Neural cell (in vitro differentiated cells): Measurements from ENCODE around the gene PPP1R12B. TPM values are rescaled to one million over a fixed set of nuclear protein-coding genes. Genes with fewer than 3 reads are reported as not detected.
"Not testable (repeated sequence)": the region's sequence is repeated elsewhere in the genome, so short reads cannot be mapped to it uniquely, and the experiment has no call there.

Source experiments
- H2AFZ ChIP-seq: fragments of 200-600, 300-800 bp; sonication (generic), shearing (Covaris generic); 2 replicates; pipeline ENCODE4 v1.6.0; 2014; ENCODE audit warnings: low read depth, mild to moderate bottlenecking, antibody characterized with exemption, low read length, moderate library complexity
- H3F3A ChIP-seq: fragments of 200-600 bp; shearing (Covaris generic); 2 replicates; pipeline ENCODE4 v1.6.1; 2016; ENCODE audit warnings: mild to moderate bottlenecking, moderate library complexity, mixed read lengths, antibody characterized with exemption, low read length; ENCODE audit not compliant: insufficient read depth, poor library complexity, severe bottlenecking
- H3K27ac ChIP-seq: fragments of 200-600, 300-800 bp; sonication (generic), shearing (Covaris generic); 2 replicates; pipeline ENCODE4 v1.5.1; 2014; ENCODE audit warnings: mild to moderate bottlenecking, low read length, moderate library complexity
- H3K27me3 ChIP-seq: fragments of 300-800, 200-600 bp; sonication (generic), shearing (Covaris generic); 2 replicates; pipeline ENCODE4 v1.6.0; 2014; ENCODE audit warnings: mild to moderate bottlenecking, low read depth, low read length, moderate library complexity; ENCODE audit not compliant: insufficient read depth
- H3K36me3 ChIP-seq: fragments of 300-800, 200-600 bp; sonication (generic), shearing (Covaris generic); 2 replicates; pipeline ENCODE4 v1.5.1; 2014; ENCODE audit warnings: mild to moderate bottlenecking, antibody characterized with exemption, low read length, moderate library complexity; ENCODE audit not compliant: insufficient read depth
- H3K4me2 ChIP-seq: fragments of 300-800, 200-600 bp; sonication (generic), shearing (Covaris generic); 2 replicates; pipeline ENCODE4 v1.6.0; 2014; ENCODE audit warnings: mild to moderate bottlenecking, low read length
- H3K4me3 ChIP-seq: fragments of 300-800, 200-600 bp; sonication (generic), shearing (Covaris generic); 2 replicates; pipeline ENCODE4 v1.5.1; 2014; ENCODE audit warnings: mild to moderate bottlenecking, low read length, moderate library complexity
- H3K79me2 ChIP-seq: fragments of 200-600 bp; shearing (Covaris generic); replicated peaks from 2 replicates; pipeline ENCODE4 v1.6.0; 2014; ENCODE audit warnings: mild to moderate bottlenecking, low read length, moderate library complexity; ENCODE audit not compliant: insufficient read depth
- H3K9ac ChIP-seq: fragments of 300-800, 200-600 bp; sonication (generic), shearing (Covaris generic); 2 replicates; pipeline ENCODE4 v1.6.1; 2016; ENCODE audit warnings: mild to moderate bottlenecking, low read length, mixed read lengths
- H3K9me2 ChIP-seq: fragments of 200-600 bp; shearing (Covaris generic); 2 replicates; pipeline ENCODE4 v1.6.1; 2016; ENCODE audit warnings: mild to moderate bottlenecking, low read length, mixed read lengths; ENCODE audit not compliant: insufficient read depth
- H3K9me3 ChIP-seq: fragments of 200-600, 300-800 bp; sonication (generic), shearing (Covaris generic); 2 replicates; pipeline ENCODE4 v1.6.1; 2016; ENCODE audit warnings: mild to moderate bottlenecking, mixed run types, low read length, moderate library complexity, mixed read lengths
- H4K20me1 ChIP-seq: fragments of 200-600 bp; shearing (Covaris generic); 2 replicates; pipeline ENCODE4 v1.6.1; 2016; ENCODE audit warnings: mild to moderate bottlenecking, mixed run types; ENCODE audit not compliant: insufficient read depth
- CTCF ChIP-seq: fragments of 450-650 bp; IDR thresholded peaks from 2 replicates; pipeline ENCODE4 v1.5.1; 2014; ENCODE audit warnings: antibody characterized with exemption, mild to moderate bottlenecking, moderate library complexity; ENCODE audit not compliant: poor library complexity, severe bottlenecking
- EP300 ChIP-seq: fragments of 450-650 bp; conservative IDR thresholded peaks from 2 replicates; pipeline ENCODE4 v1.6.1; 2014; ENCODE audit warnings: antibody characterized with exemption, mild to moderate bottlenecking, moderate library complexity; ENCODE audit not compliant: poor library complexity, severe bottlenecking
- EZH2 ChIP-seq: fragments of 200-600, 300-800 bp; shearing (Covaris generic), sonication (generic); IDR thresholded peaks from 2 replicates; pipeline ENCODE4 v1.6.1; 2014; ENCODE audit warnings: antibody characterized with exemption, low read length, borderline replicate concordance, mild to moderate bottlenecking; ENCODE audit not compliant: insufficient read depth, poor library complexity, severe bottlenecking
- MXI1 ChIP-seq: fragments of 450-650 bp; conservative IDR thresholded peaks from 2 replicates; pipeline ENCODE4 v1.6.1; 2014; ENCODE audit warnings: antibody characterized with exemption, mild to moderate bottlenecking; ENCODE audit not compliant: poor library complexity, severe bottlenecking
- POLR2AphosphoS5 ChIP-seq: IDR thresholded peaks from 2 replicates; pipeline ENCODE4 v1.6.1; 2012
- RAD21 ChIP-seq: fragments of 450-650 bp; conservative IDR thresholded peaks from 2 replicates; pipeline ENCODE4 v1.6.1; 2014; ENCODE audit warnings: antibody characterized with exemption, mild to moderate bottlenecking, moderate library complexity
- REST ChIP-seq: IDR thresholded peaks from 2 replicates; pipeline ENCODE4 v1.6.1; 2012; ENCODE audit warnings: borderline replicate concordance
- SMC3 ChIP-seq: fragments of 450-650 bp; conservative IDR thresholded peaks from 2 replicates; pipeline ENCODE4 v1.6.1; 2014; ENCODE audit warnings: antibody characterized with exemption, mild to moderate bottlenecking, moderate library complexity; ENCODE audit not compliant: poor library complexity
- TAF1 ChIP-seq: IDR thresholded peaks from 2 replicates; pipeline ENCODE4 v1.6.1; 2012; ENCODE audit warnings: low read depth
- polyA plus RNA-seq: library from polyadenylated mRNA; depleted of rRNA; stranded (reverse); fragments of >200 nt; gene quantifications from 2 replicates; pipeline ENCODE4 v1.2.3, GENCODE V29; 2014

The PPP1R12B gene
- polyA plus RNA-seq, 1 donor from 2014 or later, result 9.8 TPM

GRCh38 chr1:202498542-202498941 is 150.0 kb downstream of the PPP1R12B start:
- TF ChIP-seq REST (no peak), TAF1 (no peak), EP300 (no peak), RAD21 (no peak), SMC3 (no peak), CTCF (no peak), EZH2 (no peak), POLR2AphosphoS5 (no peak), MXI1 (no peak)
- H3K36me3 ChIP-seq, result no peaks in the 10 kb centered on the region
- H3F3A ChIP-seq, result no peaks in the 10 kb centered on the region
- no peaks in the 10 kb centered on the region for H3K27me3 ChIP-seq
- H3K9me3 ChIP-seq, result no peaks in the 10 kb centered on the region
- H3K27ac ChIP-seq, result no peak overlapping the region
- no peaks in the 10 kb centered on the region for H4K20me1 ChIP-seq
- H3K9me2 ChIP-seq, result no peaks in the 10 kb centered on the region
- H3K4me2 ChIP-seq, result no peak overlapping the region
- no peak overlapping the region for H2AFZ ChIP-seq
- no peak overlapping the region for H3K4me3 ChIP-seq
- no peaks in the 10 kb centered on the region for H3K79me2 ChIP-seq
- no peak overlapping the region for H3K9ac ChIP-seq

- H4K20me1 ChIP-seq, H3K9ac ChIP-seq, H3K9me2 ChIP-seq, H3F3A ChIP-seq, H3K27ac ChIP-seq, H3K36me3 ChIP-seq, H2AFZ ChIP-seq, H3K4me2 ChIP-seq, H3K9me3 ChIP-seq, H3K4me3 ChIP-seq, H3K27me3 ChIP-seq, H3K79me2 ChIP-seq: not testable (repeated sequence)
Measured at GRCh38 chr1:202499997-202500396, 151.5 kb downstream of the PPP1R12B start.

DNA sequence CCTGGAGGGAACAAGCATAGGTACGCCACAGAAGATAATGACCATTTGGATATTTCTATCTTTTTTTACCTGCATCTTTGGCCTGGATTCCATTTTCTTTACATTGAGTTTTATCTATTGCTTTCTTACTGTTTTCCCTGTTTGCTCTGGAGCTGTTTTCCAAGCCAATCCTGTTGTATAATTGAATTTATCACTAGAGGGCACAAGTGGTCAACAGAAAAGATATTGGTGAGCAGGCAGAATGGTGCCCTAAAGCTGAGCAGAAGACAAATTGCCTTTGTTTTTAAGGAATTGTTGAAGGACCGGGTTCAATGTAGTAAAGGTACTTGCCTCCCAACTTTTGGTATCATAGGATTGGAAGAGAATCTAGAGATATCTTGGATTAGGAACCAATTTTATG is 152.8 kb downstream of the PPP1R12B start:
- Histone ChIP-seq H3K36me3 (no peaks in the 10 kb centered on the region), H3K79me2 (no peaks in the 10 kb centered on the region), H3K9ac (no peak overlapping the region), H2AFZ (no peak overlapping the region), H3F3A (no peaks in the 10 kb centered on the region), H3K9me2 (no peaks in the 10 kb centered on the region), H3K4me3 (no peak overlapping the region), H4K20me1 (no peaks in the 10 kb centered on the region), H3K27me3 (no peaks in the 10 kb centered on the region), H3K4me2 (no peak overlapping the region), H3K27ac (no peak overlapping the region), H3K9me3 (no peaks in the 10 kb centered on the region)
- TF ChIP-seq SMC3 (peak; percentile 81), REST (no peak), TAF1 (no peak), RAD21 (peak; percentile 73), CTCF (peak; percentile 75)
